ENCODE measurements around the gene RBM38.

Gene RBM38

GRCh38 chr20:57451431-57451794, 60.2 kb downstream of the RBM38 start:
- H3K36me3 ChIP-seq (replicated peaks; ENCODE audit: insufficient read depth, low read length), result no peaks in the 10 kb centered on the region
- H3K27ac ChIP-seq (ENCODE audit: low read length), result no peak overlapping the region
- no peak overlapping the region for H2AFZ ChIP-seq (ENCODE audit: low read length)
- no peak overlapping the region for H3K9ac ChIP-seq (ENCODE audit: low read length)
- H3K9me2 ChIP-seq (replicated peaks; ENCODE audit: insufficient read depth, low read length), result no peaks in the 10 kb centered on the region
- no peaks in the 10 kb centered on the region for H3K79me2 ChIP-seq (ENCODE audit: low read length)
- no peak overlapping the region for H3K4me3 ChIP-seq (ENCODE audit: low read length)
- no peaks in the 10 kb centered on the region for H3F3A ChIP-seq (ENCODE audit: insufficient read depth, low read length)
- TF ChIP-seq EZH2phosphoT487 (IDR thresholded peaks at IDR 0.05; ENCODE audit: low read length), result no peak
- no peak for TF ChIP-seq CTCF (IDR thresholded peaks at IDR 0.05; ENCODE audit: low read length)
- no peak for TF ChIP-seq EZH2 (optimal IDR thresholded peaks at IDR 0.05; ENCODE audit: low read depth, low read length)
- no peak overlapping the region for H3K4me2 ChIP-seq (ENCODE audit: low read depth, low read length)
- peaks cover 17% of the 10 kb centered on the region for H3K4me1 ChIP-seq (ENCODE audit: low read length)
- no peaks in the 10 kb centered on the region for H3K27me3 ChIP-seq (replicated peaks; ENCODE audit: insufficient read depth, low read length)
- H3K9me3 ChIP-seq (replicated peaks; ENCODE audit: insufficient read depth, low read length), result no peaks in the 10 kb centered on the region
- H4K20me1 ChIP-seq (ENCODE audit: insufficient read depth, low read length), result no peaks in the 10 kb centered on the region
- DNase-seq, result no peak

GRCh38 chr20:57451795-57452661, 60.8 kb downstream of the RBM38 start:
- H3K9ac ChIP-seq (ENCODE audit: low read length), result no peak overlapping the region
- no peaks in the 10 kb centered on the region for H3F3A ChIP-seq (ENCODE audit: insufficient read depth, low read length)
- H4K20me1 ChIP-seq (ENCODE audit: insufficient read depth, low read length), result no peaks in the 10 kb centered on the region
- no peaks in the 10 kb centered on the region for H3K36me3 ChIP-seq (replicated peaks; ENCODE audit: insufficient read depth, low read length)
- H3K4me1 ChIP-seq (ENCODE audit: low read length), result peaks cover 17% of the 10 kb centered on the region
- H3K4me2 ChIP-seq (ENCODE audit: low read depth, low read length), result no peak overlapping the region
- no peak overlapping the region for H3K4me3 ChIP-seq (ENCODE audit: low read length)
- H3K9me3 ChIP-seq (replicated peaks; ENCODE audit: insufficient read depth, low read length), result no peaks in the 10 kb centered on the region
- no peak overlapping the region for H2AFZ ChIP-seq (ENCODE audit: low read length)
- TF ChIP-seq CTCF (IDR thresholded peaks at IDR 0.05; ENCODE audit: low read length), result no peak
- no peak for TF ChIP-seq EZH2phosphoT487 (IDR thresholded peaks at IDR 0.05; ENCODE audit: low read length)
- TF ChIP-seq EZH2 (optimal IDR thresholded peaks at IDR 0.05; ENCODE audit: low read depth, low read length), result no peak
- H3K27me3 ChIP-seq (replicated peaks; ENCODE audit: insufficient read depth, low read length), result no peaks in the 10 kb centered on the region
- no peaks in the 10 kb centered on the region for H3K79me2 ChIP-seq (ENCODE audit: low read length)
- H3K9me2 ChIP-seq (replicated peaks; ENCODE audit: insufficient read depth, low read length), result no peaks in the 10 kb centered on the region
- H3K27ac ChIP-seq (ENCODE audit: low read length), result no peak overlapping the region
- no peak for DNase-seq

- H3K4me1 ChIP-seq (ENCODE audit: low read length), result peaks cover 8% of the 10 kb centered on the region
- H3K79me2 ChIP-seq (ENCODE audit: low read length), result no peaks in the 10 kb centered on the region
- no peaks in the 10 kb centered on the region for H3K9me3 ChIP-seq (replicated peaks; ENCODE audit: insufficient read depth, low read length)
- H3K36me3 ChIP-seq (replicated peaks; ENCODE audit: insufficient read depth, low read length), result no peaks in the 10 kb centered on the region
- H4K20me1 ChIP-seq (ENCODE audit: insufficient read depth, low read length), result no peaks in the 10 kb centered on the region
- no peaks in the 10 kb centered on the region for H3K27me3 ChIP-seq (replicated peaks; ENCODE audit: insufficient read depth, low read length)
- H3F3A ChIP-seq (ENCODE audit: insufficient read depth, low read length), result no peaks in the 10 kb centered on the region
- H3K4me2 ChIP-seq (ENCODE audit: low read depth, low read length), result no peak overlapping the region
- H3K9me2 ChIP-seq (replicated peaks; ENCODE audit: insufficient read depth, low read length), result no peaks in the 10 kb centered on the region
- no peak for DNase-seq
- no peak overlapping the region for H3K27ac ChIP-seq (ENCODE audit: low read length)
- H3K4me3 ChIP-seq (ENCODE audit: low read length), result no peak overlapping the region
- no peak overlapping the region for H3K9ac ChIP-seq (ENCODE audit: low read length)
- H2AFZ ChIP-seq (ENCODE audit: low read length), result no peak overlapping the region
- TF ChIP-seq EZH2 (optimal IDR thresholded peaks at IDR 0.05; ENCODE audit: low read depth, low read length) (no peak), EZH2phosphoT487 (IDR thresholded peaks at IDR 0.05; ENCODE audit: low read length) (no peak), CTCF (IDR thresholded peaks at IDR 0.05; ENCODE audit: low read length) (no peak)
Measured at GRCh38 chr20:57455386-57455785, 64.2 kb downstream of the RBM38 start.
